Progenitor cell of endocrine pancreas (in vitro differentiated cells): ENCODE results near the gene GRK5. TPM values are rescaled to one million over a fixed set of nuclear protein-coding genes. Genes with fewer than 3 reads are reported as not detected.

Source experiments
- DNase-seq: peaks from one replicate; pipeline ENCODE4 v3.0.0; 2021; ENCODE audit warnings: low spot score; ENCODE audit not compliant: unreplicated experiment
- H3K27ac Mint-ChIP-seq: 2 replicates; pipeline ENCODE4 v1.8.0; 2021; ENCODE audit warnings: mild to moderate bottlenecking, moderate library complexity, mixed read lengths
- H3K27me3 Mint-ChIP-seq: 2 replicates; pipeline ENCODE4 v1.8.0; 2021; ENCODE audit warnings: mixed read lengths
- H3K36me3 Mint-ChIP-seq: 2 replicates; pipeline ENCODE4 v1.8.0; 2022; ENCODE audit warnings: mixed read lengths; ENCODE audit not compliant: insufficient read depth
- H3K4me1 Mint-ChIP-seq: 2 replicates; pipeline ENCODE4 v1.8.0; 2021; ENCODE audit warnings: low read depth, mixed read lengths
- H3K4me3 Mint-ChIP-seq: 2 replicates; pipeline ENCODE4 v1.8.0; 2021; ENCODE audit warnings: low read depth, mild to moderate bottlenecking, moderate library complexity, mixed read lengths
- H3K9me3 Mint-ChIP-seq: 2 replicates; pipeline ENCODE4 v1.8.0; 2021; ENCODE audit warnings: low read depth, mixed read lengths
- CTCF ChIP-seq: fragments of 200-600 bp; sonication (generic); IDR thresholded peaks from one replicate; pipeline ENCODE4 v1.5.0; 2021; ENCODE audit warnings: antibody characterized with exemption, mild to moderate bottlenecking; ENCODE audit not compliant: unreplicated experiment
- total RNA-seq: library from RNA; stranded (reverse); gene quantifications from 2 replicates; pipeline ENCODE4 v1.2.1, GENCODE V29; 2021

Gene GRK5
- total RNA-seq, 1 donor from 2014 or later: 21.6 TPM

- H3K4me3 Mint-ChIP-seq: no peak overlapping the region
- H3K9me3 Mint-ChIP-seq: no peaks in the 10 kb centered on the region
- H3K27ac Mint-ChIP-seq: no peak overlapping the region
These were observed 102.0 kb downstream of the GRK5 start for GRCh38 chr10:119309423-119309770.

GRCh38 chr10:119310806-119311205 is 103.4 kb downstream of the GRK5 start:
- no peak for TF ChIP-seq CTCF
- Mint-ChIP-seq H3K4me3 (no peak overlapping the region), H3K27me3 (no peaks in the 10 kb centered on the region), H3K27ac (peak overlapping the region; percentile 38), H3K9me3 (no peaks in the 10 kb centered on the region), H3K4me1 (peaks cover 16% of the 10 kb centered on the region), H3K36me3 (no peaks in the 10 kb centered on the region)
- DNase-seq: no peak

More at GRCh38 chr10:119309423-119309770, 102.0 kb downstream of the GRK5 start:
- TF ChIP-seq CTCF: no peak
- no peaks in the 10 kb centered on the region for H3K36me3 Mint-ChIP-seq
- no peak for DNase-seq
- no peaks in the 10 kb centered on the region for H3K27me3 Mint-ChIP-seq
- peaks cover 13% of the 10 kb centered on the region for H3K4me1 Mint-ChIP-seq

- H3K9me3 Mint-ChIP-seq: no peaks in the 10 kb centered on the region
- no peaks in the 10 kb centered on the region for H3K27me3 Mint-ChIP-seq
- DNase-seq: no peak
- H3K27ac Mint-ChIP-seq: no peak overlapping the region
- peaks cover 27% of the 10 kb centered on the region for H3K4me1 Mint-ChIP-seq
- no peak overlapping the region for H3K4me3 Mint-ChIP-seq
- H3K36me3 Mint-ChIP-seq: no peaks in the 10 kb centered on the region
- TF ChIP-seq CTCF: no peak
These were observed 104.9 kb downstream of the GRK5 start for GRCh38 chr10:119312241-119312640.

- Mint-ChIP-seq H3K4me3 (no peak overlapping the region), H3K4me1 (peaks cover 32% of the 10 kb centered on the region), H3K27ac (no peak overlapping the region), H3K9me3 (no peaks in the 10 kb centered on the region), H3K36me3 (no peaks in the 10 kb centered on the region), H3K27me3 (no peaks in the 10 kb centered on the region)
- no peak for DNase-seq
- no peak for TF ChIP-seq CTCF
These were observed 105.7 kb downstream of the GRK5 start for GRCh38 chr10:119313024-119313423.

GRCh38 chr10:119313644-119314043 is 106.3 kb downstream of the GRK5 start:
- H3K27me3 Mint-ChIP-seq: no peaks in the 10 kb centered on the region
- H3K4me1 Mint-ChIP-seq: peaks cover 34% of the 10 kb centered on the region
- no peaks in the 10 kb centered on the region for H3K9me3 Mint-ChIP-seq

More at GRCh38 chr10:119313644-119314043, 106.3 kb downstream of the GRK5 start:
- DNase-seq: no peak
- TF ChIP-seq CTCF: no peak
- Mint-ChIP-seq H3K4me3 (no peak overlapping the region), H3K27ac (no peak overlapping the region), H3K36me3 (no peaks in the 10 kb centered on the region)
